ENCODE results near the gene CD300LB.

Gene CD300LB

DNA sequence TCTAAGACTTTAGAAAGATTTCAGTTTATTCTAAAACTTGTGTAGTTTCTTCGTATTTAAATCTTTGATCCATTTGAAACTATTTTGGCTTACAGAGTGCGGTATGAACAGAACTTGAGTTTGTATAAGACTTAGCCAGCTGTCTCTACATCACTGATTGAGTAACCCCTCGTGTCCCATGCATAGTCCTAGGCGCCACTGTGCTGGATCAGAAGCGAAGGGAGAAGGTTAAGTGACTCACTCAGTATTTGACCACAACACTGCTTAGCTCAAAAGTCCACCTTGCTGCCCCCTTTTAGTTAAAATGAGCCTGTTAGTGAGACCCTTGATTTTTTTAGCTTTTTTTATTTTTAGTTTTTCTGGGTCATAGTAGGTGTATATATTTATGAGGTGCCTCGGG is 28.4 kb downstream of the CD300LB start:
- Histone ChIP-seq H3K9me3 (ENCODE audit: insufficient read depth, low read length) (no peaks in the 10 kb centered on the region), H3K4me2 (ENCODE audit: low read depth, low read length, poor library complexity, severe bottlenecking) (no peak overlapping the region), H3K4me3 (ENCODE audit: insufficient read depth, low read length, poor library complexity, severe bottlenecking) (no peak overlapping the region), H3K79me2 (ENCODE audit: insufficient read depth, low read length) (no peaks in the 10 kb centered on the region), H4K20me1 (ENCODE audit: low read depth, low read length) (no peaks in the 10 kb centered on the region), H3F3A (ENCODE audit: insufficient read depth) (no peaks in the 10 kb centered on the region), H3K9me2 (replicated peaks; ENCODE audit: insufficient read depth, low read length) (no peaks in the 10 kb centered on the region), H2AFZ (ENCODE audit: low read depth, low read length, severe bottlenecking) (no peak overlapping the region), H3K36me3 (ENCODE audit: low read length) (no peaks in the 10 kb centered on the region), H3K27me3 (ENCODE audit: low read length) (no peaks in the 10 kb centered on the region), H3K27ac (ENCODE audit: low read depth, low read length) (no peak overlapping the region), H3K9ac (ENCODE audit: low read length) (no peak overlapping the region)
- no peak for TF ChIP-seq EZH2phosphoT487 (conservative IDR thresholded peaks at IDR 0.05; ENCODE audit: low read length)
- TF ChIP-seq, protein P1, sequence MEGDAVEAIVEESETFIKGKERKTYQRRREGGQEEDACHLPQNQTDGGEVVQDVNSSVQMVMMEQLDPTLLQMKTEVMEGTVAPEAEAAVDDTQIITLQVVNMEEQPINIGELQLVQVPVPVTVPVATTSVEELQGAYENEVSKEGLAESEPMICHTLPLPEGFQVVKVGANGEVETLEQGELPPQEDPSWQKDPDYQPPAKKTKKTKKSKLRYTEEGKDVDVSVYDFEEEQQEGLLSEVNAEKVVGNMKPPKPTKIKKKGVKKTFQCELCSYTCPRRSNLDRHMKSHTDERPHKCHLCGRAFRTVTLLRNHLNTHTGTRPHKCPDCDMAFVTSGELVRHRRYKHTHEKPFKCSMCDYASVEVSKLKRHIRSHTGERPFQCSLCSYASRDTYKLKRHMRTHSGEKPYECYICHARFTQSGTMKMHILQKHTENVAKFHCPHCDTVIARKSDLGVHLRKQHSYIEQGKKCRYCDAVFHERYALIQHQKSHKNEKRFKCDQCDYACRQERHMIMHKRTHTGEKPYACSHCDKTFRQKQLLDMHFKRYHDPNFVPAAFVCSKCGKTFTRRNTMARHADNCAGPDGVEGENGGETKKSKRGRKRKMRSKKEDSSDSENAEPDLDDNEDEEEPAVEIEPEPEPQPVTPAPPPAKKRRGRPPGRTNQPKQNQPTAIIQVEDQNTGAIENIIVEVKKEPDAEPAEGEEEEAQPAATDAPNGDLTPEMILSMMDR (IDR thresholded peaks at IDR 0.05; ENCODE audit: insufficient read depth, low read length, poor library complexity, severe bottlenecking), result no peak

- Histone ChIP-seq H3K27ac (ENCODE audit: low read depth, low read length) (no peak overlapping the region), H4K20me1 (ENCODE audit: low read depth, low read length) (no peaks in the 10 kb centered on the region), H3K27me3 (ENCODE audit: low read length) (no peaks in the 10 kb centered on the region), H3K9ac (ENCODE audit: low read length) (no peak overlapping the region), H2AFZ (ENCODE audit: low read depth, low read length, severe bottlenecking) (no peak overlapping the region), H3K4me2 (ENCODE audit: low read depth, low read length, poor library complexity, severe bottlenecking) (no peak overlapping the region), H3K36me3 (ENCODE audit: low read length) (no peaks in the 10 kb centered on the region), H3K9me2 (replicated peaks; ENCODE audit: insufficient read depth, low read length) (no peaks in the 10 kb centered on the region), H3K79me2 (ENCODE audit: insufficient read depth, low read length) (no peaks in the 10 kb centered on the region), H3K9me3 (ENCODE audit: insufficient read depth, low read length) (no peaks in the 10 kb centered on the region), H3K4me3 (ENCODE audit: insufficient read depth, low read length, poor library complexity, severe bottlenecking) (no peak overlapping the region), H3F3A (ENCODE audit: insufficient read depth) (no peaks in the 10 kb centered on the region)
- TF ChIP-seq EZH2phosphoT487 (conservative IDR thresholded peaks at IDR 0.05; ENCODE audit: low read length), result no peak
- TF ChIP-seq, protein P1 (IDR thresholded peaks at IDR 0.05; ENCODE audit: insufficient read depth, low read length, poor library complexity, severe bottlenecking), result no peak
These were observed 31.3 kb downstream of the CD300LB start for GRCh38 chr17:74499992-74500391.

DNA sequence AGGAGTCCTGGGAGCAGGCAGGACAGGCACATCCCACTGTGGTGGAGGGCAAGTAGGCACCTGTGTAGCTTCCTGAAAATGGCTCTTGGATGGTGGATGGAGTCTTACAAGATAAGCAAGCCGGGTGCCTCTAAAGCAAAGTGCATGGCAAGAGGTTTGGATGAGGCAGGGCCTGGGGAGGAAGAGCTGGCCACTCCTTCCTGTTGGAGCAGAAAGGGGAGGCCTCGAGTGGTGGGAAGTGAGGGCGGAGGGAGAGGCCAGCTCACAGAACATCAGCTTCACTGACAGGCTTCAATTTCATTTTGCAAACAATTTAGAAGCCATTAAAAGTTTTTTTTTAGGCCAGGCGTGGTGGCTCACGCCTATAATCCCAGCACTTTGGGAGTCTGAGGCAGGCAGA is 33.8 kb downstream of the CD300LB start:
- Histone ChIP-seq H3K27ac (ENCODE audit: low read depth, low read length) (no peak overlapping the region), H3F3A (ENCODE audit: insufficient read depth) (no peaks in the 10 kb centered on the region), H2AFZ (ENCODE audit: low read depth, low read length, severe bottlenecking) (no peak overlapping the region), H3K79me2 (ENCODE audit: insufficient read depth, low read length) (no peaks in the 10 kb centered on the region), H3K36me3 (ENCODE audit: low read length) (no peaks in the 10 kb centered on the region), H3K27me3 (ENCODE audit: low read length) (no peaks in the 10 kb centered on the region), H3K9ac (ENCODE audit: low read length) (no peak overlapping the region), H3K9me3 (ENCODE audit: insufficient read depth, low read length) (no peaks in the 10 kb centered on the region), H3K9me2 (replicated peaks; ENCODE audit: insufficient read depth, low read length) (no peaks in the 10 kb centered on the region), H3K4me2 (ENCODE audit: low read depth, low read length, poor library complexity, severe bottlenecking) (no peak overlapping the region), H3K4me3 (ENCODE audit: insufficient read depth, low read length, poor library complexity, severe bottlenecking) (no peak overlapping the region), H4K20me1 (ENCODE audit: low read depth, low read length) (no peaks in the 10 kb centered on the region)
- TF ChIP-seq, protein P1 (IDR thresholded peaks at IDR 0.05; ENCODE audit: insufficient read depth, low read length, poor library complexity, severe bottlenecking), result no peak
- TF ChIP-seq EZH2phosphoT487 (conservative IDR thresholded peaks at IDR 0.05; ENCODE audit: low read length), result no peak

Data from SU-DHL-6 (cell line).